ENCODE data around the gene ACD. TPM values are rescaled to one million over a fixed set of nuclear protein-coding genes. Genes with fewer than 3 reads are reported as not detected.

Gene ACD
- total and polyA plus RNA-seq, 2 of the 8 experiments (the other 6 are each of a cell fraction or from before 2014, with no cell fraction given) = 34.8 to 58.0 TPM

DNA sequence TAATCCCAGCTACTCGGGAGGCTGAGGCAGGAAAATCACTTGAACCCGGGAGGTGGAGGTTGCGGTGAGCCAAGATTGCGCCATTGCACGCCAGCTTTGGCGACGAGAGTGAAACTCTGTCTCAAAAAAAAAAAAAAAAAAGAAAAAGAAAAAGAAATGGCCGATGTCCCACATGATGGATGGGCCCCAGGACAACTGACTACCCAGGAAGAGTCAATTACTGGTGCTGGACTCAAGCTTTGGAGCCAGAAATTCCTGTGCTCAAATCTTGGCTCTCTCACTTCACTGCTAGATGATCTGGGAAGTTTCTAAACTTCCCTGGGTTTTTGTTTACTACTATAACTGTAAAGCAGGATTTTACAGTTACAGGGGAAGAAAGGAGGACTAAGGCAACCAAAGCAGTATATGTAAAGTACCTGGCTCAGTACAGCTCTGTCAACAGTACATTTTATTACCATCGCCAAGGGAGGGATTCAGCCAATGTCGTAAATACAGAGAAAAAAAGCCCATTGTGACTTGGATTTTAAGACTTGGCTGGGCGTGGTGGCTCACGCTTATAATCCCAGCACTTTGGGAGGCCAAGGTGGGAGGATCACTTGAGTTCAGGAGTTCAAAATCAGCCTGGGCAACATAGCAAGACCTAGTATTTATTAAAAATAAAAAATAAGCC is 18.4 kb upstream of the ACD start:
- Histone ChIP-seq H3K27ac (ENCODE audit: low read depth, low read length) (no peak overlapping the region), H4K5ac (ENCODE audit: insufficient read length, low read depth, low read length) (no peak overlapping the region), H3K4me1 (replicated peaks in 1 of 4; ENCODE audit: control insufficient read depth in 3 of 4, insufficient read depth in 4 of 4, low read length in 3 of 4) (no peaks in the 10 kb centered on the region), H2BK12ac (ENCODE audit: low read depth, low read length) (no peak overlapping the region), H3K27me3 (replicated peaks in 1 of 4; ENCODE audit: control insufficient read depth in 3 of 4, extremely low read depth in 1 of 4, insufficient read depth in 3 of 4, low read length in 3 of 4) (no peaks in the 10 kb centered on the region), H3K23me2 (ENCODE audit: low read depth, low read length) (no peaks in the 10 kb centered on the region), H2BK20ac (ENCODE audit: low read length) (no peak overlapping the region), H3K14ac (ENCODE audit: insufficient read length) (no peak overlapping the region), H2BK15ac (ENCODE audit: low read length) (no peak overlapping the region), H2AK5ac (ENCODE audit: low read depth, low read length) (no peak overlapping the region), H3K23ac (ENCODE audit: insufficient read length) (no peak overlapping the region), H3K36me3 (ENCODE audit: control insufficient read depth in 2 of 4, insufficient read depth in 4 of 4, low read length in 3 of 4) (peaks cover 0 to 7% (median 2%) of the 10 kb centered on the region in 4 experiments; a peak in 3 of 8 replicates), H2AFZ (ENCODE audit: low read length) (no peak overlapping the region), H2BK120ac (replicated peaks; ENCODE audit: low read depth, low read length) (no peak overlapping the region), H4K20me1 (replicated peaks in 1 of 2; ENCODE audit: control insufficient read depth in 1 of 2, insufficient read depth in 2 of 2, low read length in 2 of 2) (peaks cover 1 to 5% of the 10 kb centered on the region in 2 experiments), H3K18ac (ENCODE audit: extremely low read depth, low read length) (no peak overlapping the region), H3K9me3 (ENCODE audit: insufficient read depth in 2 of 2, low read depth in 1 of 2, low read length in 1 of 2) (no peaks in the 10 kb centered on the region), H3K56ac (replicated peaks; ENCODE audit: insufficient read length, low read depth, low read length) (no peak overlapping the region), H3K79me1 (ENCODE audit: low read depth, low read length) (no peaks in the 10 kb centered on the region; the same call in none of the 2 replicates), H3K79me2 (ENCODE audit: control insufficient read depth in 1 of 2, insufficient read depth in 2 of 2, low read length in 2 of 2) (no peaks in the 10 kb centered on the region), H3K4me3 (ENCODE audit: extremely low read depth in 1 of 4, insufficient read depth in 2 of 4, low read depth in 3 of 4, low read length in 4 of 4) (no peak overlapping the region), H3K4ac (replicated peaks; ENCODE audit: insufficient read length, low read depth, low read length) (no peak overlapping the region), H2BK5ac (ENCODE audit: low read depth, low read length) (no peak overlapping the region), H3K4me2 (ENCODE audit: insufficient read depth in 1 of 2, low read depth in 2 of 2, low read length in 2 of 2) (no peak overlapping the region), H3K9ac (replicated peaks in 1 of 4; ENCODE audit: extremely low read depth in 1 of 4, low read depth in 3 of 4, low read length in 3 of 4) (no peak overlapping the region), H4K8ac (ENCODE audit: extremely low read depth, insufficient read depth, low read length) (no peak overlapping the region), H4K91ac (replicated peaks; ENCODE audit: insufficient read length, low read length) (no peak overlapping the region)
- ChIA-PET CTCF (ENCODE audit: partially characterized antibody) (interaction anchor here (0.6 to 1.3 kb wide), 3 partner anchors 45 to 315 kb away, joined by 4 to 6 read pairs (median 4); no protein-coding TSS in a partner anchor), POLR2A (ENCODE audit: partially characterized antibody) (no interaction called here)
- no peak for DNase-seq (ENCODE audit: low read depth in 1 of 2, low spot score in 2 of 2)
- no peak for FAIRE-seq
- 95% methylated on average over 10 of the region's 12 CpGs; no CpG with 5 or more reads in 1 of the 2 experiments for WGBS, 2 experiments (ENCODE audit: extremely low coverage in 1 of 2, insufficient coverage in 1 of 2, insufficient read length in 1 of 2, insufficient replicate concordance in 2 of 2, low coverage in 1 of 2, low lambda C conversion rate in 2 of 2, missing lambda C conversion rate in 1 of 2)
- TF ChIP-seq EZH2 (IDR thresholded peaks at IDR 0.05; ENCODE audit: low read depth, low read length, severe bottlenecking) (no peak), KDM5A (IDR thresholded peaks at IDR 0.05; ENCODE audit: low read length) (no peak), JUND (IDR thresholded peaks at IDR 0.05; ENCODE audit: low read length) (no peak)
